ENCODE measurements around the gene TMEM121B.

The TMEM121B gene

GRCh38 chr22:17143101-17143500 lies 21.9 kb upstream of the TMEM121B start:
- DNase-seq = no peak
- Histone ChIP-seq H3K27ac (no peak overlapping the region), H3K36me3 (peaks cover 50% of the 10 kb centered on the region), H3K4me3 (ENCODE audit: low read depth, low read length) (no peak overlapping the region), H3K9me3 (ENCODE audit: severe bottlenecking) (no peaks in the 10 kb centered on the region), H3K27me3 (ENCODE audit: insufficient read depth, low read depth, severe bottlenecking) (no peaks in the 10 kb centered on the region)
- TF ChIP-seq CTCF (IDR thresholded peaks at IDR 0.05; ENCODE audit: low read depth, low read length) = no peak

- Histone ChIP-seq H3K9me3 (ENCODE audit: severe bottlenecking) (no peaks in the 10 kb centered on the region), H3K27ac (no peak overlapping the region), H3K36me3 (peaks cover 56% of the 10 kb centered on the region), H3K4me3 (ENCODE audit: low read depth, low read length) (no peak overlapping the region), H3K27me3 (ENCODE audit: insufficient read depth, low read depth, severe bottlenecking) (no peaks in the 10 kb centered on the region)
- DNase-seq = no peak
- no peak for TF ChIP-seq CTCF (IDR thresholded peaks at IDR 0.05; ENCODE audit: low read depth, low read length)
Measured at GRCh38 chr22:17140826-17141766, 19.9 kb upstream of the TMEM121B start.

DNA sequence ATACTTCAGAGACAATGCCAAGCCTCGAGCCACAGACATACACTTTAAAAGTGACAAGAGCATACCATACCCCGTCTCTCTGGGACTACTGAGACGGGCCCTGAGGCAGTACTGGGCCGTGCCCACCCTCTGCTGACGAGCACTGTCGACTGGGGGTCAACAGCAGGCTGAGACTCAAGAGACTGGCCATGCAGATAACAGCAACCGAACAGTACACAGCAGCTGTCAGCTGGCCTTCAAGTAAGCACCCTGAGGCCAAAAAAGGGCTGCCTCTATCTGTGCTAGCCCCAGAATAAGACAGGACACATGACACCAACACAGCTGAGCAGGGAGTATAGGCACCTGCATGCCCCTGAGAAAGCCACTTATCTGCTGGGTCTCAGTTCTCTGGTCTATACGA lies 18.9 kb upstream of the TMEM121B start:
- no peak for TF ChIP-seq CTCF (IDR thresholded peaks at IDR 0.05; ENCODE audit: low read depth, low read length)
- H3K27me3 ChIP-seq (ENCODE audit: insufficient read depth, low read depth, severe bottlenecking) = no peaks in the 10 kb centered on the region
- H3K9me3 ChIP-seq (ENCODE audit: severe bottlenecking) = no peaks in the 10 kb centered on the region
- peaks cover 54% of the 10 kb centered on the region for H3K36me3 ChIP-seq
- no peak overlapping the region for H3K27ac ChIP-seq
- no peak for DNase-seq
- H3K4me3 ChIP-seq (ENCODE audit: low read depth, low read length) = no peak overlapping the region

- Histone ChIP-seq H3K4me3 (ENCODE audit: low read depth, low read length) (no peak overlapping the region), H3K27ac (no peak overlapping the region), H3K36me3 (peaks cover 45% of the 10 kb centered on the region), H3K27me3 (ENCODE audit: insufficient read depth, low read depth, severe bottlenecking) (no peaks in the 10 kb centered on the region), H3K9me3 (ENCODE audit: severe bottlenecking) (no peaks in the 10 kb centered on the region)
- TF ChIP-seq CTCF (IDR thresholded peaks at IDR 0.05; ENCODE audit: low read depth, low read length) = no peak
- no peak for DNase-seq
Measured at GRCh38 chr22:17138513-17138912, 17.4 kb upstream of the TMEM121B start.

DNA sequence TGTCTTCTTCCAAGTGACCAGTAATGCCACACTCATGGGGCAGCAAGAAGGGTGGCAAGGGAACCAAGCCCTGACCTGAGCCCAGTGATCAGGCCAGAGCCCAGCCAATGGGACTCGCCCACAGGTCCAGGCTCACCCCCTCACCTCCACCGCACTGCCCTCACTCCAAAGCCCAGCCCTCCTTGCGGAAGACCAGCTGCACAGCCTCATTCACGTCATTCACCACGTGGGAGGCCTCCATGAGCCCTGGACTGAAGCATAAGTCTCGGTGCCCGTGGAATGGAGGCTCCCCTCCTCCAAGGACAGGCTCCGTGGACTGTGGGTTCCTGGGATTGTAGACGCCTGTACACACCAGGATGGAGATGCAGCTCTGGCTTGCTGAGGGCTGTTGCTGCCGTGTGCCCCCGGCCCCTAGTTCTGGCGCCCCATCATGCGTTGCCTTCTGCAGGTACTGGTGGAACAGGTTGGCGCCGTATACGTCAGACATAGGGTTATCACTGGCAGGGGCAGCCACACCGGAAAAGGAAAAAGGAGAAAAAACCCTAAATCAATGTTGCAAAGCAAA lies 16.8 kb upstream of the TMEM121B start:
- no peaks in the 10 kb centered on the region for H3K9me3 ChIP-seq (ENCODE audit: severe bottlenecking)
- peaks cover 40% of the 10 kb centered on the region for H3K36me3 ChIP-seq
- H3K27ac ChIP-seq = no peak overlapping the region
- no peak overlapping the region for H3K4me3 ChIP-seq (ENCODE audit: low read depth, low read length)
- DNase-seq = no peak
- TF ChIP-seq CTCF (IDR thresholded peaks at IDR 0.05; ENCODE audit: low read depth, low read length) = no peak
- H3K27me3 ChIP-seq (ENCODE audit: insufficient read depth, low read depth, severe bottlenecking) = no peaks in the 10 kb centered on the region
